HepG2 (cell line): Measurements from ENCODE around the gene NPVF. TPM values are rescaled to one million over a fixed set of nuclear protein-coding genes. Genes with fewer than 3 reads are reported as not detected.

Source experiments
- ARNTL ChIP-seq: sonication (generic); formaldehyde crosslinking; IDR thresholded peaks from 2 replicates; pipeline ENCODE4 v1.4.0; 2020; ENCODE audit warnings: mild to moderate bottlenecking, missing genetic modification reagents
- BRCA1 ChIP-seq: sonication (generic); formaldehyde crosslinking; IDR thresholded peaks from 2 replicates; pipeline ENCODE4 v1.4.0; 2020; ENCODE audit warnings: missing genetic modification reagents
- CCAR2 ChIP-seq: fragments of 200-400 bp; formaldehyde crosslinking; optimal IDR thresholded peaks from 2 replicates; pipeline ENCODE3; 2018; ENCODE audit warnings: low read depth, mild to moderate bottlenecking, low read length, moderate library complexity
- PHF21A ChIP-seq: sonication (generic); formaldehyde crosslinking; IDR thresholded peaks from 2 replicates; pipeline ENCODE4 v1.5.0; 2020; ENCODE audit warnings: mild to moderate bottlenecking, missing genetic modification reagents
- REXO4 ChIP-seq: sonication (generic); formaldehyde crosslinking; IDR thresholded peaks from 2 replicates; pipeline ENCODE4 v1.8.0; 2022; ENCODE audit warnings: missing genetic modification reagents, mild to moderate bottlenecking, borderline replicate concordance
- RFX5 ChIP-seq: IDR thresholded peaks from 2 replicates; pipeline ENCODE4 v1.6.1; 2011; ENCODE audit warnings: low read depth, low read length, improper control_type of control experiment
- TAF1 ChIP-seq: sonication (generic); formaldehyde crosslinking; IDR thresholded peaks from 2 replicates; pipeline ENCODE4 v1.4.0; 2020; ENCODE audit warnings: missing genetic modification reagents
- TSC22D2 ChIP-seq: sonication (generic); formaldehyde crosslinking; IDR thresholded peaks from 2 replicates; pipeline ENCODE4 v1.5.1; 2020; ENCODE audit warnings: missing genetic modification reagents, mild to moderate bottlenecking, borderline replicate concordance
- ZBTB3 ChIP-seq: sonication (generic); formaldehyde crosslinking; IDR thresholded peaks from 2 replicates; pipeline ENCODE4 v1.4.0; 2020; ENCODE audit warnings: low read depth, mild to moderate bottlenecking, moderate library complexity, missing genetic modification reagents, borderline replicate concordance
- ZBTB7B ChIP-seq: sonication (generic); formaldehyde crosslinking; IDR thresholded peaks from 2 replicates; pipeline ENCODE4 v1.4.0; 2020; ENCODE audit warnings: missing genetic modification reagents
- ZFX ChIP-seq: sonication (generic); formaldehyde crosslinking; IDR thresholded peaks from 2 replicates; pipeline ENCODE4 v1.4.0; 2020; ENCODE audit warnings: mild to moderate bottlenecking, low read depth, missing genetic modification reagents, moderate library complexity
- ZNF121 ChIP-seq: sonication (generic); formaldehyde crosslinking; IDR thresholded peaks from 2 replicates; pipeline ENCODE4 v1.5.0; 2020; ENCODE audit warnings: mild to moderate bottlenecking, missing genetic modification reagents
- ZNF124 ChIP-seq: sonication (generic); formaldehyde crosslinking; IDR thresholded peaks from 2 replicates; pipeline ENCODE4 v1.4.0; 2020; ENCODE audit warnings: missing genetic modification reagents
- ZNF530 ChIP-seq: sonication (generic); formaldehyde crosslinking; IDR thresholded peaks from 2 replicates; pipeline ENCODE4 v1.5.0; 2020; ENCODE audit warnings: low read depth, mild to moderate bottlenecking, missing genetic modification reagents
- ZNF572 ChIP-seq: sonication (generic); formaldehyde crosslinking; IDR thresholded peaks from 2 replicates; pipeline ENCODE4 v1.5.1; 2020; ENCODE audit warnings: mild to moderate bottlenecking, missing genetic modification reagents
- ZNF605 ChIP-seq: sonication (generic); formaldehyde crosslinking; IDR thresholded peaks from 2 replicates; pipeline ENCODE4 v1.8.0; 2022; ENCODE audit warnings: mild to moderate bottlenecking, missing genetic modification reagents
- ZNF614 ChIP-seq: IDR thresholded peaks from 2 replicates; pipeline ENCODE4 v1.6.1; 2018; ENCODE audit warnings: missing biosample characterization, missing genetic modification reagents, inconsistent platforms, borderline replicate concordance
- ZNF75D ChIP-seq: sonication (generic); formaldehyde crosslinking; IDR thresholded peaks from 2 replicates; pipeline ENCODE4 v1.8.1; 2023; ENCODE audit warnings: missing genetic modification reagents, mild to moderate bottlenecking, borderline replicate concordance
- ZNF790 ChIP-seq: sonication (generic); formaldehyde crosslinking; IDR thresholded peaks from 2 replicates; pipeline ENCODE4 v1.8.0; 2022; ENCODE audit warnings: missing genetic modification reagents, mild to moderate bottlenecking, borderline replicate concordance
- polyA plus RNA-seq, 8 experiments: library from polyadenylated mRNA; depleted of rRNA in 3 of 8; stranded (reverse) in 7 of 8; unstranded in 1 of 8; fragments of >200 nt; fragmentation: Illumina TruSeq in 4 of 8; extraction: Trizol in 4 of 8; gene quantifications; 2 replicates each; pipeline versions ENCODE4 v1.2.1 to v1.2.3, GENCODE V29; 2011 to 2016; ENCODE audit warnings: low read depth in 4 of 8, missing spikeins in 1 of 8, mixed read lengths in 1 of 8; ENCODE audit not compliant: insufficient read depth in 1 of 8
- total RNA-seq, 5 experiments: library from RNA; depleted of rRNA; stranded (reverse); fragments of >200 nt; fragmentation: Illumina TruSeq; extraction: Trizol; gene quantifications; 2 replicates each; pipeline ENCODE4 v1.2.3, GENCODE V29; 2016; ENCODE audit warnings: low read depth in 1 of 5
- TF ChIP-seq, protein P1 (sequence below): sonication (generic); formaldehyde crosslinking; IDR thresholded peaks from 2 replicates; pipeline ENCODE4 v1.9.0; 2021; ENCODE audit warnings: missing genetic modification reagents, mild to moderate bottlenecking, borderline replicate concordance
- TF ChIP-seq, protein P2 (sequence below): sonication (generic); formaldehyde crosslinking; IDR thresholded peaks from 2 replicates; pipeline ENCODE4 v1.8.0; 2022; ENCODE audit warnings: mild to moderate bottlenecking, missing genetic modification reagents
- TF ChIP-seq, protein P3 (sequence below): sonication (generic); formaldehyde crosslinking; IDR thresholded peaks from 2 replicates; pipeline ENCODE4 v1.4.0; 2020; ENCODE audit warnings: mild to moderate bottlenecking, missing genetic modification reagents
- TF ChIP-seq, protein P4 (sequence below): IDR thresholded peaks from 2 replicates; pipeline ENCODE4 v1.6.1; 2012; ENCODE audit warnings: low read depth, low read length, improper control_type of control experiment

NPVF gene
- total and polyA plus RNA-seq, 2 of the 13 experiments (the other 11 are each of a cell fraction or from before 2014, with no cell fraction given) = not detected

DNA sequence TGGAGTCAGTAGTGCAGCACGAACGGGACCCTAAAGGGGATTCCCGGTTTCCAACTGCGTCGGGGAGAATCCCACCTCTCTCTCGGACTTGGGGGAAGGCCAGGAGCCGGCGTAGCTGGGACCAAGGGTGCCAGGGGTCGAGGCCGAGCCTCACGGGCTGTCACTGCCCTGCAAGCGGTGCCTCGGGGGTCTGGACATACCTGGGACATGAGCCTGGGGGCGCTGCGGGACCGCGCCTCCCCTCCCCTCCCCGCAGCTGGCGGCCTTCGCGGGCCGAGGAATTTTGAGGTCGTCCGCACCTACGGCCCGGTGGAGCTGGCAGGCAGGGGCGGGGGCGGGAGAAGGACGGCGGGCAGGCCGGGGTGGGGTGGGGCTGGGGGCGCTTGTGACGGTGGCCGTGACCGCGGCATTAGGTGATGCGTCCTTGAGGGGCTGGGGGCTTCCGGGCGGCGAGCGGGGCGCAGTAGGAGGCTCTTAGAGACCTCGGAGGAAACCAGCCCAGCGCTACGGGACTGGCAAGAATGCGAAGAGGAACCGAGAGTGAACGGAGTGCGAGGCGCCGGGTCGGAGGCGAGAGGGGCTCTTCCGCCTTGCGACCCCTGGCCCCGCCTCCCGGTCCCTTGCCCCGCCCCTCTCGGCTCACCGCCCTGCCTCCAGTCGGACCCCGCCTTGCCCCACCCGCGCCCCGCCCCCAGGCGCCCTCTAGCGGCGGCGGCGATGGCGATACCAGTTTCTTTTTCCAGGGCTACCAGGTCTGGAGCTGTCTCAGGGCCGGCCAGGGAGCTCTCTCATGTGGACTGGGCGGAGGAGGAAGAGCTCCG is 48.3 kb downstream of the NPVF start (continued):
- TF ChIP-seq ZNF605 (CRISPR knock-in tag) (0 out of 2 replicates have a peak, but pooled peaks have one; percentile 39), RFX5 (no peak), ZNF572 (CRISPR knock-in tag) (no peak), REXO4 (CRISPR knock-in tag) (no peak), ZNF790 (no peak), TAF1 (CRISPR knock-in tag) (peak; percentile 52; the same call in 1 of the 2 replicates), ZNF75D (no peak), PHF21A (CRISPR knock-in tag) (no peak), ZBTB7B (CRISPR knock-in tag) (peak; percentile 82; the same call in 1 of the 2 replicates), ZNF124 (CRISPR knock-in tag) (no peak), ARNTL (no peak), ZNF121 (CRISPR knock-in tag) (no peak), TSC22D2 (CRISPR knock-in tag) (0 out of 2 replicates have a peak, but pooled peaks have one; percentile 3), BRCA1 (CRISPR knock-in tag) (no peak), ZBTB3 (CRISPR knock-in tag) (no peak), ZFX (CRISPR knock-in tag) (peak; percentile 65), ZNF530 (CRISPR knock-in tag) (no peak), ZNF614 (no peak), CCAR2 (no peak)
- TF ChIP-seq, protein P1, sequence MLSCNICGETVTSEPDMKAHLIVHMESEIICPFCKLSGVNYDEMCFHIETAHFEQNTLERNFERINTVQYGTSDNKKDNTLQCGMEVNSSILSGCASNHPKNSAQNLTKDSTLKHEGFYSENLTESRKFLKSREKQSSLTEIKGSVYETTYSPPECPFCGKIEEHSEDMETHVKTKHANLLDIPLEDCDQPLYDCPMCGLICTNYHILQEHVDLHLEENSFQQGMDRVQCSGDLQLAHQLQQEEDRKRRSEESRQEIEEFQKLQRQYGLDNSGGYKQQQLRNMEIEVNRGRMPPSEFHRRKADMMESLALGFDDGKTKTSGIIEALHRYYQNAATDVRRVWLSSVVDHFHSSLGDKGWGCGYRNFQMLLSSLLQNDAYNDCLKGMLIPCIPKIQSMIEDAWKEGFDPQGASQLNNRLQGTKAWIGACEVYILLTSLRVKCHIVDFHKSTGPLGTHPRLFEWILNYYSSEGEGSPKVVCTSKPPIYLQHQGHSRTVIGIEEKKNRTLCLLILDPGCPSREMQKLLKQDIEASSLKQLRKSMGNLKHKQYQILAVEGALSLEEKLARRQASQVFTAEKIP (CRISPR knock-in tag) = no peak
- TF ChIP-seq, protein P2, sequence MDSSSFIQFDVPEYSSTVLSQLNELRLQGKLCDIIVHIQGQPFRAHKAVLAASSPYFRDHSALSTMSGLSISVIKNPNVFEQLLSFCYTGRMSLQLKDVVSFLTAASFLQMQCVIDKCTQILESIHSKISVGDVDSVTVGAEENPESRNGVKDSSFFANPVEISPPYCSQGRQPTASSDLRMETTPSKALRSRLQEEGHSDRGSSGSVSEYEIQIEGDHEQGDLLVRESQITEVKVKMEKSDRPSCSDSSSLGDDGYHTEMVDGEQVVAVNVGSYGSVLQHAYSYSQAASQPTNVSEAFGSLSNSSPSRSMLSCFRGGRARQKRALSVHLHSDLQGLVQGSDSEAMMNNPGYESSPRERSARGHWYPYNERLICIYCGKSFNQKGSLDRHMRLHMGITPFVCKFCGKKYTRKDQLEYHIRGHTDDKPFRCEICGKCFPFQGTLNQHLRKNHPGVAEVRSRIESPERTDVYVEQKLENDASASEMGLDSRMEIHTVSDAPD (CRISPR knock-in tag) = no peak
- TF ChIP-seq, protein P3, sequence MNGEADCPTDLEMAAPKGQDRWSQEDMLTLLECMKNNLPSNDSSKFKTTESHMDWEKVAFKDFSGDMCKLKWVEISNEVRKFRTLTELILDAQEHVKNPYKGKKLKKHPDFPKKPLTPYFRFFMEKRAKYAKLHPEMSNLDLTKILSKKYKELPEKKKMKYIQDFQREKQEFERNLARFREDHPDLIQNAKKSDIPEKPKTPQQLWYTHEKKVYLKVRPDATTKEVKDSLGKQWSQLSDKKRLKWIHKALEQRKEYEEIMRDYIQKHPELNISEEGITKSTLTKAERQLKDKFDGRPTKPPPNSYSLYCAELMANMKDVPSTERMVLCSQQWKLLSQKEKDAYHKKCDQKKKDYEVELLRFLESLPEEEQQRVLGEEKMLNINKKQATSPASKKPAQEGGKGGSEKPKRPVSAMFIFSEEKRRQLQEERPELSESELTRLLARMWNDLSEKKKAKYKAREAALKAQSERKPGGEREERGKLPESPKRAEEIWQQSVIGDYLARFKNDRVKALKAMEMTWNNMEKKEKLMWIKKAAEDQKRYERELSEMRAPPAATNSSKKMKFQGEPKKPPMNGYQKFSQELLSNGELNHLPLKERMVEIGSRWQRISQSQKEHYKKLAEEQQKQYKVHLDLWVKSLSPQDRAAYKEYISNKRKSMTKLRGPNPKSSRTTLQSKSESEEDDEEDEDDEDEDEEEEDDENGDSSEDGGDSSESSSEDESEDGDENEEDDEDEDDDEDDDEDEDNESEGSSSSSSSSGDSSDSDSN = peak; percentile 34; the same call in 1 of the 2 replicates
- TF ChIP-seq, protein P4, sequence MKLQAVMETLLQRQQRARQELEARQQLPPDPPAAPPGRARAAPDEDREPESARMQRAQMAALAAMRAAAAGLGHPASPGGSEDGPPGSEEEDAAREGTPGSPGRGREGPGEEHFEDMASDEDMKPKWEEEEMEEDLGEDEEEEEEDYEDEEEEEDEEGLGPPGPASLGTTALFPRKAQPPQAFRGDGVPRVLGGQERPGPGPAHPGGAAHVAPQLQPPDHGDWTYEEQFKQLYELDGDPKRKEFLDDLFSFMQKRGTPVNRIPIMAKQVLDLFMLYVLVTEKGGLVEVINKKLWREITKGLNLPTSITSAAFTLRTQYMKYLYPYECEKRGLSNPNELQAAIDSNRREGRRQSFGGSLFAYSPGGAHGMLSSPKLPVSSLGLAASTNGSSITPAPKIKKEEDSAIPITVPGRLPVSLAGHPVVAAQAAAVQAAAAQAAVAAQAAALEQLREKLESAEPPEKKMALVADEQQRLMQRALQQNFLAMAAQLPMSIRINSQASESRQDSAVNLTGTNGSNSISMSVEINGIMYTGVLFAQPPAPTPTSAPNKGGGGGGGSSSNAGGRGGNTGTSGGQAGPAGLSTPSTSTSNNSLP = no peak
